ENCODE measurements around the gene ZNF184.

The ZNF184 gene

DNA sequence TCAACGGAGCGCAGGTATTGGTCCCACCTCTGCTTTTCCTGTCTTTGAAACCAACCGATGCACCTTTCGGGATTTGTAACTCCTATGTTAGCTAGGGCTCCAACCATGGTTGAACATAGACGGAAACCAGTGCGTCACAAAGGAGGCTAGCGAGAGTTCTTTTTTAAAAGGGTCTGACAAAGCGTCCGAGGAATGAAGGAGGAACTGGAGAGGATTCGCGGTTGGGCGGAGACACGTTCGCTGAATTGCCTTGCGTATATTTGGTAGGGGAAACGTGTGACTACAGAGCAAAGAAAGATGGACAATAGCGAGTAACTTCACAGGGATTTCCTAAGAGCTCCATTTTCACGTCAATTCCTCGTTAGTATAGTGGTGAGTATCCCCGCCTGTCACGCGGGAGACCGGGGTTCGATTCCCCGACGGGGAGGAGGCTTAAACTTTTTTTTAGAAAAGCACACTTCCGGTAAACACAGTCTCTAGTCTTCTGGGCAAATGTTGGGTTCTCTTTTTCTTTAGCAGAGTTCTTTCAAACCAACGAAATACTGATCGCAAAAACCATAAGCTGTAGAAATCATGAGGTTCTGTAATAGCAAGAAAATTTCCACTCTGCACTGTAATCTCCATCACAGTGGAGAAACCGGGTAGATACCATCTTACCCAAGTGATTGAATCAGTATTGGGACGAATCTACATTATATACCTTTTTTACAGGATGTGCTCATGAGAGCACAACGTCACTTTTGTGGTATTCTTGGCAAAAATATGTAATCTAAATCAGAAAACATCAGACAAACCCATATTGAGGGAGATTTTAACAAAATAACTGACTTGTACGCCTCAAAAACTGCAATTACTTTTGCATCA lies 6.6 kb upstream of the ZNF184 start:
- DNase-seq (ENCODE audit: low read depth, low spot score) = peak; percentile 77
- H3K27ac ChIP-seq = peak overlapping the region; percentile 86

DNA sequence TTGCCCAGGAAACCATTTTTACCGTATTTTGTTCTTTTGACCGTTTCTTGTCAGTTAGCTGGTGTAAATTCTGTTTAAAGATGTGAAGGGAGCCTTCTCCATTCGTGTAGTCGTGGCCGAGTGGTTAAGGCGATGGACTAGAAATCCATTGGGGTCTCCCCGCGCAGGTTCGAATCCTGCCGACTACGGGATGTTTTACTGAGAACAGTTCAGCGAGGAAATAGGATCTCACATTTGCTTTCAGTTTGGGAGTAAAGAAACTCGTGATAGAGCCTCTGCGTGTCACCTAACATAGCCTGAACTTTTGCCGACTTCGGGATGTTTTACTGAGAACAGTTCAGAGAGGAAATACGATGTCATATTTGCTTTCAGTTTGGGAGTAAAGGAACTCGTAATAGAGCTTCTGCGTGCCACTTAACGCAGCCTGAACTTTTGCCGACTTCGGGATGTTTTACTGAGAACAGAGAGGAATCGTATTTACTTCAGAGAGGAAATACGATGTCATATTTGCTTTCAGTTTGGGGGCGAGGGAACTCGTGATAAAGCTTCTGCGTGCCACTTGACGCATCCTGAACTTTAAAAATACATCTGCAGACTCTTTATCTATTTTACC lies 5.9 kb upstream of the ZNF184 start:
- no peak for DNase-seq (ENCODE audit: low read depth, low spot score)
- peak overlapping the region; percentile 86 for H3K27ac ChIP-seq

DNA sequence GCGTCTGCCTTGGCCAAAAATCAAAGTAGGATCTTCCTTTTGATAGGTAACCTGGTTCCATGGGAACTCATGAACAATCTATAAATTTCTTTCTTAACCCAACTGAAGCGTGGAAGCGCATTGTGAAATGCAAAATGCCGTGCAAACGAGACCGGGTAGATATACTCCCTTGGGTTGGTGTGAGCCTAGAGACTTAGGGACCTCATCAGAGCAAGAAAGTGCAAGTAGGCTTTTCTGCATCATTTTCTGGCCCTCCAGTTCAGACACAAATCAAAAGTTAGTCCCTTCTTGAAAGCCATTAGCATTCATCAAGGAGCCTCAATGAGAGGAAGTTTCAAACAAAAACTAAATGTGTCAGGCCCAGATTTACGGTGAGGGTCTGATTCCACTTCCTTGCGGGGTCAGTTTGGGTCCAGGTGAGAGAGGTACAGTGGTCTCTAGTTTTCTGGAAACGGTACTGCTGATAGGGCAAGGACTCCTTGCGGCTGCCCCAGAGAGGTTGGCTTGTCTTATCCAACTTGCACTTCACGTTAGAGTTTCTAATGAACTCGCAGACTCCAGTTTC lies 5.3 kb upstream of the ZNF184 start:
- peak overlapping the region; percentile 86 for H3K27ac ChIP-seq

DNA sequence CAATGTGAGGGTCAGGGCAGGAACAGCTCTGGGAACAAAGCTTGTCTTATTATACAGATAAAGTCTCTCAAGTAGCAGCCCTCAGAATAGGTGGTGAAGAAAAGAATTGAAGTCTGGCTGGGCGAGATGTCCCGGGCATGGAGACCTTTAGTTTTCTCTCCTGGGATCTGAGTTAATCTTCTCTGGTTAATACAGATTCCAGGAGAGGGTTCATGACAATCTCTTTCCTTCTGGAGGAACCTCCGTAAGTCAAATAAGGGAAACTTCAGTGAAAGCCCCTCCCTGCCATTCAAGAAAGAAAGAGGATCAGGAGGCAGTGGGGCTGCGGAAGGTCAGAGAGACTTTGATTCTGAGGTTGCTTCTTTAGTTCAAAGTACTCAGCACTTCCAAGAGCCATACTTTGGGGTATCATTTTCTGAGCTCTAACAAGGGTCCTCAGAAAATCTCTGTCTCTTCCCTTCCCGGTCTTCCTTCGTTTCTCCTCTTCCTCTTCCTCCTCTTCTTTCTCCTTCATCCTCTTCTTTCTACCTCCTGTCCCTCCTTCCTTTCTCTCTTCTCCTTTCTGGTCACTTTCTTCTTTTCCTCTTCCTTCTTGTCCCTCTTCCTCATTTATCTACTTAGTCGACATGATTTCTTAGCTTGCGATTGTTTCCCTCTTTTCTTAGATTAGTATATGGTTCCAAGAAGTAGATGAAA lies 4.6 kb upstream of the ZNF184 start:
- H3K27ac ChIP-seq = no peak overlapping the region
- DNase-seq (ENCODE audit: low read depth, low spot score) = no peak

More for the DNA sequence above, 5.3 kb upstream of the ZNF184 start:
- no peak for DNase-seq (ENCODE audit: low read depth, low spot score)

DNA sequence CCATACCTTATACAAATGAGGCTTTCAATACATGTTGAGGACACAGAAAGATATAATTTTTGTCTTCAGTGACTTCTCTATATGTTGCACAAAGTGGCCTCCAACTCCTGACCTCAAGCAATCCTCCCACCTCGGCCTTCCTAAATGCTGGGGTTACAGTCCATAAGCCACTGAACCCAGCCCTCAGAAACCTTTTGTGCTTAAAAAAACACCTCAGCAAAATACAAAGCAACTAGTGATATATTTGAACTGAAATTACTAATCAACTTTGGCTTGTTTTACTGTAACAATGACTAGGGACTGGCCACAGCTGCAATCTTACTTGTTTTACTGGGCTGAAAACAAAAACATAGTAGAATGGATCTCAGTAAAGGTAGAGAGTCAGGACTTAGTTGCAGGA lies 3.2 kb upstream of the ZNF184 start:
- DNase-seq (ENCODE audit: low read depth, low spot score) = no peak
- no peak overlapping the region for H3K27ac ChIP-seq

DNA sequence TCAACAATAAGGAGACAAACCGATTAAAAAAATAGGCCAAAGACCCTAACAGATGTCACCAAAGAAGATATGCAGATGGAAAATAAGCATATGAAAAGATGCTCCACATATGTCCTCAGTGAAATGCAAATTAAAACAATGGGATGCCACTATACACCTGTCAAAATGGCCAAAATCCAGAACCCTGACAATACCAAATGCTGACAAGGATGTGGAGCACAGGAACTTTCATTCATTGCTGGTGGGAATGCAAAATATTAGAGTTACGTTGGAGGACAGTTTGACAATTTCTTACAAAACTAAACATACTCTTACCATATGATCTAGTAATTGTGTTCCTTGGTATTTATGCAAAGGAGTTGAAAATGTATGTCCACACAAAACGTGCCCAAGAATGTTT lies 1.8 kb upstream of the ZNF184 start:
- H3K27ac ChIP-seq = no peak overlapping the region
- no peak for DNase-seq (ENCODE audit: low read depth, low spot score)

DNA sequence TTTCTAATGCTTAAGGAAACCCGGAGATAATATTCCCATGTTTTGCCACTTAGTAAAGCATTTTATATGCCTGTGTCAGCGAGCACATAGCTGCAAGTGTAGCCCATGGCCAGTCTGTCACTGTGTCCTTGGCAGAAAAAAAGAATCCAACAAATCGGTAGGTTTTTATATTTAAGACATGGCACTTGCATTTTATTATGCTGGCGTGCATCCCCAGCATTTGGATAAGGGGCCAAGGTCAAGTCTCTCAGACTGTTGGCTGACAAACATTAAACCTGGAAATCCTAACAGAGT lies 1.2 kb upstream of the ZNF184 start:
- DNase-seq (ENCODE audit: low read depth, low spot score) = no peak
- no peak overlapping the region for H3K27ac ChIP-seq

DNA sequence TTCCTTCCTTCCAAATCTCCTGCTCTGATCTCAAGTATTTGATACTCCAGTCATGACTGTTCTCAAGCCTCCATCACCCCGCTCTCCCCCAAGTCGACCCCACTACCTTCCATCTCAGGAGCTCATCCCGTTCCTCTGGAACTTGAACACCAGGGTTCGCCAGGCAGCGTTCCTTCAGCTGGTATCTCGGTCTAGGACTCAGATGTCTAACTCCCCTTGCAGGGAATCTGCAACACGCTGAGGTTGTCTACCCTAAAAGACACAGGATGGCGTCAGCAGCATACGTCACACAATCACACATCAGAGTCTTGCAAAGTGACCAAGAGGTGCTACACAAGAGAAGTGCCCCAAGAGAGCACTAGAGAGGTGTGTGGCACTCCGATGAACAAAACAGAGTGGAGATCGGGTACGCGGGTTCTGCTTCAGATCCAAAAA lies 706 bp downstream of the ZNF184 start:
- peak overlapping the region; percentile 85 for H3K27ac ChIP-seq
- no peak for DNase-seq (ENCODE audit: low read depth, low spot score)

DNA sequence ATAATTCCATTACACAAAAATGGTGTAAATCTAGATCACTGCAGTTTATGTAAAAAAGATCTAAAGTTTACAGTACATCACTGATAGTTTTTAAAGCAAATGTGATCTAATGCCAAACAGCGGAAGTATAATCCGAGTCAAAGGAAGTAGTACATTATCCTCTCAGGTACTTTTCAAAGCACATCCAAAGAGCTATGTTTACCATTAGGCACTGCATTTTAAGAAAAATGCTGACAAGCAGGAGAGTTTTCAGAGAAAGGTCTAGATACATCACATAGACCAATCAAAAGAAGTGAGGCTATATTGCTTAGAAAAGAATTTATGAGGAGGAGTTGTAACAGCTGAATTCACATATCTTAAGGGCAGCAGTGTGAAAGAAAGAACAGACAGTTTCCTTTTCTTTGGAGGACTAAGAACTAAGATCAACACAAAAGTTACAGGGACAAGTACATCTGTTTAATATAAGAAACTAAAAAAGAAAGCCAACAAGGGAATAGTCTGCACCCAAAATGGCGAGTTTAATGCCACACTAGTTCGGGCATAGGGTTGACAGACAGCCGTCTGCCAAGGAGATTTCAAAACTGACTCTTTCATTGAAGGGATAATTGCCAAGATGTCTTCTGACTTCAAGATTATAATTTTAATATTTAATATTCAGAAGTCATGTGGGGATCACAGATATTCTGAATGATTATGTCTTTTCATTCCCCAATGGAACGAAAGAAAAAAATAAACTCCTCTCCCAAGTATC lies 1.4 kb downstream of the ZNF184 start:
- H3K27ac ChIP-seq = peak overlapping the region; percentile 85
- DNase-seq (ENCODE audit: low read depth, low spot score) = no peak

DNA sequence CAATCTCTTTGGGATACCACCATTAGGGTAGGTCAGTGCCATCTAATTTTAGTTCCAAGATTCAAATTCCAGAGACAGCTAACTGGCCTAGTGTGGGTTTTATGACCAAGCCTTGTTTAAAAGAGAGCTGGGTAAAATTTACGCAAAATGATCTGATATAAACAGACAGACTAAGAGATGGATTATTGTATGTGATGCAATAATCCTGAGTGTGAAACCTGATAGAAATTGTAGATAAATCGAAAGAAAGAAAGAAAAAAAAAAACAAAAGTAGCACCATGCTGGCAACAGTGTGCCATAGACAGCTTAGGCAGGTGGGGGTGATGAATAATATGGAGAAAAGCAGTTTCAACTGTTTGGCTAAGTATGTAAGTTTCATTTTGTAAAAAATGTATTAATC lies 2.9 kb downstream of the ZNF184 start:
- H3K27ac ChIP-seq = no peak overlapping the region
- DNase-seq (ENCODE audit: low read depth, low spot score) = no peak

DNA sequence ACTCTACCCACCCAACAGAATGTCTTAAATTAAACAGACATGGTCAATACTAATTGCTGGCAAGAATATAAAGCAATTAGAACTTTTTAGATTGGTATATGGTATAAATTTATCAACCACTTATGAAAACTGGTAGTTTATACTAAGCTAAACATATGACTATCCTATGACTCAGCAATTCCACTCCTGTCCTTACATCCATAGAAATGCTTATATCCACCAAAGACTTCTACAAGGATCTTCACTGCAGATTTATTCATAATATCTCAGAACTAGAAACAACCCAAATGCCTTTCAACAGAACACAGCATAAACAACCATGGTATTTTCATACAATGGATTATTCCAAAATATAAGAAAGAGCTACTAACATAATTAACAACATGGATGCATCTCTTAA lies 4.6 kb downstream of the ZNF184 start:
- H3K27ac ChIP-seq = no peak overlapping the region
- no peak for DNase-seq (ENCODE audit: low read depth, low spot score)

DNA sequence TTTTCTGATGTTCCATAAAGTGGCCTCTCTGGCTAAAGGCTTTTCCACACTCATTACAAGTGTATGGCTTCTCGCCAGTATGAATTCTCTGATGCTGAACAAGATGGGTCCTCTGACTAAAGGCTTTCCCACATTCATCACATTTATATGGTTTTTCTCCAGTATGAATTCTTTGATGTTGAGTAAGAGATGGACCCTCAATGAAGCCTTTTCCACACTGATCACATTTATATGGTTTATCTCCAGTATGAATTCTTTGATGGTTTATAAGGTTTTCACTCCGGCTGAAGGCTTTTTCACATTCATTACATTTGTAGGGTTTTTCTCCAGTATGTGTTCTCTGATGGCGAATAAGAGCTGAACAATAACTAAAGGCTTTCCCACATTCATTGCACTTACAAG lies 20.4 kb downstream of the ZNF184 start:
- DNase-seq (ENCODE audit: low read depth, low spot score) = no peak
- H3K27ac ChIP-seq = no peak overlapping the region

DNA sequence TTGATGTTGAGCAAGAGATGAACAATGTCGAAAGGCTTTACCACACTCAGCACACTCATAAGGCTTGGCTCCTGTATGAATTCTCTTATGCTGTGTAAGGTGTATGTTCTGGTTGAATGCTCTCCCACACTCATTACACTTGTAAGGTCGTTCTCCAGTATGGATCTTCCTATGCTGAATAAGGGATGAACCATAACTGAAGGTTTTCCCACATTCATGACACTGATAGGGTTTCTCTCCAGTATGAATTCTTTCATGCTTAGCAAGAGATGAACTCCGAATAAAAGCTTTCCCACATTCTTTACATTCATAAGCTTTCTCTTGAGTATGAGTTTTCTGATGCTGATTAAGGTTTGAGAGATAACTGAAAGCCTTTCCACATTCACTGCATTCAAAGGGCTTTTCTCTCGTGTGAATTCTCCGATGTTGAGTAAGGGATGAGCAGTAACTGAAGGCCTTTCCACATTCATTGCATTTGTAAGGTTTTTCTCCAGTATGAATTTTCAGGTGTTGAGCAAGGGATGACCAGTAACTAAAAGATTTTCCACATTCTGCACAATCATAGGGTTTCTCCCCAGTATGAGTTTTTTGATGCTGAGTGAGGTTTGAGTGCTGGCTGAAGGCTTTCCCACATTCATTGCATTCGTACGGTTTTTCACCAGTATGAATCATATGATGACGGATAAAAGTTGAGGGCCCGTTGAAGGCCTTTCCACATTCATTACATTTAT lies 21.1 kb downstream of the ZNF184 start:
- no peak for DNase-seq (ENCODE audit: low read depth, low spot score)
- no peak overlapping the region for H3K27ac ChIP-seq

DNA sequence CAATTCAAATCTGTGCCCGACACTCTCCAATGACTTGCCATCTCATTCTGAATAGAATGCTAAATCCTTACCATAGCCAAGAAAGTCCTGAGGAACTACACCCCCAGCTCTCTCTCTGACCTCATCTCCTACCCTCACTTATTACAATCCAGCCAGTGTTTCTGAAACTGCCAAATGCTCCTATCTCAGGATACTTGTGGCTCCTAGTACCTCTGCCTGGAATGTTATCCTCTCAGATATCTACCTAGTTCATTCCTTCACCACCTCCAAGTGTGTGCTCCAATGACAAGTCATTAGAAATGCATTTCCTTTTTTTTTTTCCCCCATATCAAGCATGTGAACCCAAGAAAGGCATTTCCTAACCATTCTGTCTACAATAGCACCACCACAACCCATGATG lies 24.4 kb downstream of the ZNF184 start:
- no peak overlapping the region for H3K27ac ChIP-seq
- no peak for DNase-seq (ENCODE audit: low read depth, low spot score)

DNA sequence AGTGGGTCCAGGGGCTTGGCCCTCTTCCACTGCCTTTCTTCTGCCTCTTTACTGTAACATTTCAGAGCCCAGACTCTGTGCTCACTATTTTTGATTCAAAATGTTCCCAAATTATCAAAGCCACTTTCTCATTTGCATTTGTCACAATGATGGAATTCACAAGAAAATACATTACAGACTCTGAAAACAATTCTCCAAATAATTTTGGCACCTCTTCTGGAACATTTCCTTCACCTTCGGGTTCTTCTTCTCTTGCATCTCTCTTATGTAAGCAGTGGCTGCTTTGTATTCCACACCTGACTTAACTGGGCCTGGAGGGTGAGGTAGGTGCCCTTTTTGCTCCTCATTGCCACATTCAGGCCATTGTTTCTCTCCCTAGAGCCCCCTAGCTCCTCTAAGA lies 30.0 kb downstream of the ZNF184 start:
- H3K27ac ChIP-seq = no peak overlapping the region
- DNase-seq (ENCODE audit: low read depth, low spot score) = no peak

DNA sequence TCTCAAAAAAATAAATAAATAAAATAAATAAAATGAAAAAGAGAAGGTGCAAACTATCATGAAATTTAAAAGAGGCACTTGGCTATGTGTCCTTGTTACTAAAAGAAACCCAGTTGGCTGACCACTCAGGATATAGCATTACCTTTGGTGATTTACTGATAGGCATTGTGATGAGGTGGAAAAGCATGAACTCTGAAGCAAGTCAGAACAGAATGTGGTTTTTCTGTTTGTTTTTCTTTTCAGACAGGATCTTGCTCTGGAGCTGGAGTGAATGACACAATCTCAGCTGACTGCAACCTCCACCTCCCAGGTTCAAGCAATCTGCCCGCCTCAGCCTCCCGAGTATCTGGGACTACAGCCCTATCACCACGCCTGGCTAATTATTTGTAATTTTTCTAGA lies 31.9 kb downstream of the ZNF184 start:
- H3K27ac ChIP-seq = peak overlapping the region; percentile 47
- DNase-seq (ENCODE audit: low read depth, low spot score) = peak; percentile 80

DNA sequence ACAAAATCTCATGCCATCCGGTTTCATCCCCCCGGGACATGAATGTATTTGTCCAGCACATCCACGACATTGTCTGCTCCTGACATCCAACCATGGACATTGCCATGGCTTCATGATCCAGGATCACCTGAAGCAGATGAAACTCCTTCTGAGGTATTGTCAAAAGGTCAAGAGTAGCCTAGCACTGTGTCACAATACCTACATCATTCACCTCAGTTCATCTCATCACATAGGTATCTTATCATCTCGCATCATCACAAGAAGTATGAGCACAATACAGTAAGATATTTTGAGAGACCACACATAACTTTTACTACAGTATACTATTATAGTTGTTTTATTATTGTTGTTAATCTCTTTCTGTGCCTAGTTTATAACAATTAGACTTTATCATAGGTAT lies 33.5 kb downstream of the ZNF184 start:
- DNase-seq (ENCODE audit: low read depth, low spot score) = no peak
- no peak overlapping the region for H3K27ac ChIP-seq

DNA sequence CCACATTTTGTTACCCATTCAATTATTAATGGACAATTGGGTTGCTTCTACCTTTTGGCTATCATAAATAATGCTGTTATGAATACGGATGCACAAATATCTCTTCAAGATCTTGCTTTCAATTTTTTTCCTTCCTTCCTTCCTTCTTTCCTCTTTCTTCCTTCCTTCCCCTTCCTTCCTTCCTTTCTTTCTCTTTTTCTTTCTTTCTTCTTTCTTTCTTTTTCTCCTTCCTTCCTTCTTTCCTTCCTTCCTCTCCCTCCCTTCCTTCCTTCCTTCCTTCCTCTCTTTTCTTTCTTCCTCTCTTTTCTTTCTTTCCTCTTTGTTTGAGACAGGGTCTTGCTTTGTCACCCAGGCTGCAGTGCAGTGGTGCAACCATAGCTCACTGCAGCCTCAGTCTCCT lies 39.2 kb downstream of the ZNF184 start:
- no peak overlapping the region for H3K27ac ChIP-seq
- no peak for DNase-seq (ENCODE audit: low read depth, low spot score)

DNA sequence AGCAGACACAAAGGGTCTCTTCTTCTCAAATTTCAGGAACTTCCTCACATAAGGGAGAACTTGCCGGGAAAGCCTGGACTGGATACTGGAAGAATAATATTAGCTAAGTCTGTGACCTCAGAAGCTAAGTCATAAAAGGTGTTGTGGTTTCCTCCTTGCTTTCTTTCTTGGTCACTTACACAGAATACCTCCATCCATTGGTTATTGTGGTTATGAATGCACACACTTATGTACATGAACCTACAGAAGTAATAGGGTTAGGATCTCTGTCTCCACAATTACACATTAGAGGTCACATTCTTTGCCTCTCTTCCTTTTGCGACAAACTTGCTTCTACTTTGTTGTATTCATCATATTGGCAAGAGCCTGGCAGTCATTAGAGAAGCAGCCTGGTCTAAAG lies 43.9 kb downstream of the ZNF184 start:
- H3K27ac ChIP-seq = no peak overlapping the region
- DNase-seq (ENCODE audit: low read depth, low spot score) = no peak

DNA sequence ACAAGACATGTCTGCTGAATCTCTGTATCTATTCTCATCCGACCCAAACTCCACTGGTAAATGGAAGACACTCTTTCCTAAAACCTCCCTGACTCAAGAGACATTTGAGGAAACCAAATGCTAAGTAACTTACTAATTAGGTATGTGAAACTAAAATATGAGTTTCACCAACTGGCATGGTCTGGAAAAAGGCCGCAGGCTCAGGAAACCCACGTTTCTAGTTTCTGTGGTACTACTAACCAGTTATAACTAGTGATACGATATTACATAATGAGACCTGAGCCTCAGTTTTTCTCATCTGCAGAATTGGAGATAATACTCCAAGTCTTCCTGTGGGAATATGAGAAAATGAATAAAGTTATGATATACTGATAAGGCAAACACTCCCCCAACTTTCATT lies 44.4 kb downstream of the ZNF184 start:
- DNase-seq (ENCODE audit: low read depth, low spot score) = no peak
- no peak overlapping the region for H3K27ac ChIP-seq
